DND-41 (cell line): Measurements from ENCODE around the gene FAM43A.

Experiments
- ATAC-seq: fragments of 200-7000 bp; cut with Tn5 transposase; 3 replicates; pipeline ENCODE4 v1.9.1; 2021; ENCODE audit warnings: low read depth; ENCODE audit not compliant: insufficient read depth
- DNase-seq: peaks from one replicate; pipeline ENCODE4 v3.0.0-alpha.2; 2020
- H2AFZ ChIP-seq: 2 replicates; pipeline ENCODE4 v1.6.0; 2012; ENCODE audit warnings: low read depth, low read length
- H3K27ac ChIP-seq: 2 replicates; pipeline ENCODE4 v1.5.1; 2012; ENCODE audit warnings: low read length, inconsistent platforms
- H3K27me3 ChIP-seq: fragments of 200-600 bp; sonication (generic); 2 replicates; pipeline ENCODE4 v1.6.0; 2012; ENCODE audit warnings: low read length, mild to moderate bottlenecking, inconsistent platforms; ENCODE audit not compliant: insufficient read depth, poor library complexity
- H3K36me3 ChIP-seq: 2 replicates; pipeline ENCODE4 v1.5.1; 2012; ENCODE audit warnings: low read length, inconsistent platforms; ENCODE audit not compliant: insufficient read depth
- H3K4me1 ChIP-seq: 2 replicates; pipeline ENCODE4 v1.5.1; 2012; ENCODE audit warnings: mild to moderate bottlenecking, low read length; ENCODE audit not compliant: insufficient read depth
- H3K4me2 ChIP-seq: 2 replicates; pipeline ENCODE4 v1.6.0; 2012; ENCODE audit warnings: mild to moderate bottlenecking, moderate library complexity, low read length, inconsistent platforms; ENCODE audit not compliant: insufficient read depth
- H3K4me3 ChIP-seq, 2 experiments: fragments of 200-600 bp in 1 of 2; shearing (Covaris generic) in 1 of 2; 2 replicates each; pipeline ENCODE4 v1.5.1; 2012 to 2016; ENCODE audit warnings: inconsistent platforms in 2 of 2, low read length in 2 of 2, mild to moderate bottlenecking in 2 of 2, low read depth in 1 of 2, moderate library complexity in 1 of 2
- H3K79me2 ChIP-seq: 2 replicates; pipeline ENCODE4 v1.6.0; 2012; ENCODE audit warnings: low read length, inconsistent platforms; ENCODE audit not compliant: insufficient read depth
- H3K9ac ChIP-seq: 2 replicates; pipeline ENCODE4 v1.6.0; 2012; ENCODE audit warnings: low read depth, mild to moderate bottlenecking, inconsistent platforms, low read length, moderate library complexity
- H3K9me3 ChIP-seq: 2 replicates; pipeline ENCODE4 v1.5.1; 2012; ENCODE audit warnings: low read length, moderate library complexity, mild to moderate bottlenecking, inconsistent platforms; ENCODE audit not compliant: insufficient read depth, severe bottlenecking
- H4K20me1 ChIP-seq: 2 replicates; pipeline ENCODE4 v1.6.0; 2012; ENCODE audit warnings: low read length; ENCODE audit not compliant: insufficient read depth
- EZH2 ChIP-seq: IDR thresholded peaks from 3 replicates; pipeline ENCODE4 v1.6.1; 2012; ENCODE audit warnings: borderline replicate concordance, low read depth, mild to moderate bottlenecking, moderate library complexity, low read length, inconsistent platforms; ENCODE audit not compliant: severe bottlenecking
- TF ChIP-seq, protein P1 (sequence below): IDR thresholded peaks from 2 replicates; pipeline ENCODE4 v1.5.1; 2012; ENCODE audit warnings: borderline replicate concordance, low read length, moderate library complexity, mild to moderate bottlenecking; ENCODE audit not compliant: poor library complexity, severe bottlenecking; ENCODE audit errors: extremely low read depth

FAM43A gene, protein sequence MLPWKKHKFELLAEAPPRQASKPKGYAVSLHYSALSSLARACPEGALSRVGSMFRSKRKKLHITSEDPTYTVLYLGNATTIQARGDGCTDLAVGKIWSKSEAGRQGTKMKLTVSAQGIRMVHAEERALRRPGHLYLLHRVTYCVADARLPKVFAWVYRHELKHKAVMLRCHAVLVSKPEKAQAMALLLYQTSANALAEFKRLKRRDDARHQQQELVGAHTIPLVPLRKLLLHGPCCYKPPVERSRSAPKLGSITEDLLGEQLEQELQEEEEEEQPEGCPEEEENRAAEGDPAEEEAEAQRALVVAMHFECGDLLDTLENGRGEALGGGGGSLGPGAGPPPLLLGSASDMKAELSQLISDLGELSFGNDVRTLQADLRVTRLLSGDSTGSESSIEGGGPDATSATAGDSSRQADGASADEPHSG

DNA sequence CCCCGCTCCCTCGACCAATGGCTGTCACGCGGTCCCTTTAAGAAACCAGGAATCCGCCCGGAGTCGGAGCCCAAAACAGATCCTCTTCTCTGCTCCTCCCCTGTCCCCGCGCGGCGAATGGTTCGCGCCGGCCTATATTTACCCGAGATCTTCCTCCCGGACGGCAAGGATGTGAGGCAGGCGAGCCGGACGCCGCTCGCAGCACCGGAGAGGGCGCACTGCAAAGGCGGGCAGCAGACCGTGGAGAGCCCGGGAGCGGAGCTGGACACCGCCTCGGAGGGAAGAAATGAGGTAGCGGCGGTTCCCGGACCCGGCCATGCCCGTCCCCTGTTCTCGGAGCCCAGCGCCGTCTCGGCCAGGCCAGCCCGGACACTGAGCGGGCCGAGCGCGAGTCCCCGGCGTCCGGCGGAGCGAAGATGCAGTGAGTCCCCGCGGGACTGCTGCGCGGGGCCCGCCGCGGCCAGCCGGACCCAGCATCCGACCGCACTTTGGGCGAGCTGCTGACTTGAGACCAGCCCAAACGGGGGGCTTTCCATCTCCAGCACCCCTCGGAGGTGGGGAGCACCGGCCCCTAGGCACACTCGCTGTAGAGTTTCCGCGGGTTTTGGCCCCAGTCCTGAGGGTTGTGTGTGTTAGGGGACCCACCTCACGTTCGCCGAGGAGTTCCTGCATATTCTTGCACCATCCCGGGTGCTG, at the start of gene FAM43A:
FAM43A (plus strand) TSS at position 166 of the 696 bp plus-strand sequence. CDS start 944 bp downstream, outside the sequence.
- Histone ChIP-seq H3K79me2 (no peaks in the 10 kb centered on the region), H3K27me3 (no peaks in the 10 kb centered on the region), H3K27ac (no peak within 1 kb of the TSS), H3K4me3 (no peak within 1 kb of the TSS), H3K4me2 (no peak within 1 kb of the TSS), H4K20me1 (no peaks in the 10 kb centered on the region), H3K36me3 (no peaks in the 10 kb centered on the region), H3K9me3 (no peaks in the 10 kb centered on the region), H3K4me1 (peaks cover 12% of the 10 kb centered on the region), H2AFZ (no peak within 1 kb of the TSS), H3K9ac (no peak within 1 kb of the TSS)
- no peak for DNase-seq
- no peak for ATAC-seq
- TF ChIP-seq, protein P1, sequence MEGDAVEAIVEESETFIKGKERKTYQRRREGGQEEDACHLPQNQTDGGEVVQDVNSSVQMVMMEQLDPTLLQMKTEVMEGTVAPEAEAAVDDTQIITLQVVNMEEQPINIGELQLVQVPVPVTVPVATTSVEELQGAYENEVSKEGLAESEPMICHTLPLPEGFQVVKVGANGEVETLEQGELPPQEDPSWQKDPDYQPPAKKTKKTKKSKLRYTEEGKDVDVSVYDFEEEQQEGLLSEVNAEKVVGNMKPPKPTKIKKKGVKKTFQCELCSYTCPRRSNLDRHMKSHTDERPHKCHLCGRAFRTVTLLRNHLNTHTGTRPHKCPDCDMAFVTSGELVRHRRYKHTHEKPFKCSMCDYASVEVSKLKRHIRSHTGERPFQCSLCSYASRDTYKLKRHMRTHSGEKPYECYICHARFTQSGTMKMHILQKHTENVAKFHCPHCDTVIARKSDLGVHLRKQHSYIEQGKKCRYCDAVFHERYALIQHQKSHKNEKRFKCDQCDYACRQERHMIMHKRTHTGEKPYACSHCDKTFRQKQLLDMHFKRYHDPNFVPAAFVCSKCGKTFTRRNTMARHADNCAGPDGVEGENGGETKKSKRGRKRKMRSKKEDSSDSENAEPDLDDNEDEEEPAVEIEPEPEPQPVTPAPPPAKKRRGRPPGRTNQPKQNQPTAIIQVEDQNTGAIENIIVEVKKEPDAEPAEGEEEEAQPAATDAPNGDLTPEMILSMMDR = no peak
- no peak for TF ChIP-seq EZH2

DNA sequence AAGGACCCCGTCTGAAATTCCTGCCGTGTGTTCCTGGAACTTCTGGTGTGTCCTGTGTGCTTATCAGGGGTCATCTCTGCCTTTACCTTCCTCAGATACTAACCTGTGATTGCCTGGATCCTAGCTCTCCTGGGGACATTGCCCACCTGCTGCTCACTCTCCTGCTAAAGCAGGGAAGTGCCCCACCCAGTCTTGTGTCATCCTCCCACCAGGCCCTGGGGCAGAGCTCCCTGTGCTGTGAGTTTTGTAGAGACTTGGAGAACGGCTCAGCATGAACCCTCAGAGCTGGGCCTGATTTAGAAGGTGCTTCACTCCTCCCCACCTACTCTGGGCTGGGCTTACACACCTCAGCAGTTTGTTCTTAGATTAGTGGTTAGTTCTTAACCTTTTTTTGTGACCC, 48.6 kb upstream of the FAM43A start:
- DNase-seq = no peak
- Histone ChIP-seq H4K20me1 (no peaks in the 10 kb centered on the region), H3K4me1 (peaks cover 12% of the 10 kb centered on the region), H3K9ac (no peak overlapping the region), H3K36me3 (peaks cover 35% of the 10 kb centered on the region), H3K79me2 (peaks cover 7% of the 10 kb centered on the region), H3K9me3 (no peaks in the 10 kb centered on the region), H2AFZ (no peak overlapping the region), H3K4me3 (no peak overlapping the region), H3K27me3 (no peaks in the 10 kb centered on the region), H3K4me2 (no peak overlapping the region), H3K27ac (no peak overlapping the region)
- TF ChIP-seq, protein P1 = no peak
- no peak for TF ChIP-seq EZH2
- ATAC-seq = no peak

DNA sequence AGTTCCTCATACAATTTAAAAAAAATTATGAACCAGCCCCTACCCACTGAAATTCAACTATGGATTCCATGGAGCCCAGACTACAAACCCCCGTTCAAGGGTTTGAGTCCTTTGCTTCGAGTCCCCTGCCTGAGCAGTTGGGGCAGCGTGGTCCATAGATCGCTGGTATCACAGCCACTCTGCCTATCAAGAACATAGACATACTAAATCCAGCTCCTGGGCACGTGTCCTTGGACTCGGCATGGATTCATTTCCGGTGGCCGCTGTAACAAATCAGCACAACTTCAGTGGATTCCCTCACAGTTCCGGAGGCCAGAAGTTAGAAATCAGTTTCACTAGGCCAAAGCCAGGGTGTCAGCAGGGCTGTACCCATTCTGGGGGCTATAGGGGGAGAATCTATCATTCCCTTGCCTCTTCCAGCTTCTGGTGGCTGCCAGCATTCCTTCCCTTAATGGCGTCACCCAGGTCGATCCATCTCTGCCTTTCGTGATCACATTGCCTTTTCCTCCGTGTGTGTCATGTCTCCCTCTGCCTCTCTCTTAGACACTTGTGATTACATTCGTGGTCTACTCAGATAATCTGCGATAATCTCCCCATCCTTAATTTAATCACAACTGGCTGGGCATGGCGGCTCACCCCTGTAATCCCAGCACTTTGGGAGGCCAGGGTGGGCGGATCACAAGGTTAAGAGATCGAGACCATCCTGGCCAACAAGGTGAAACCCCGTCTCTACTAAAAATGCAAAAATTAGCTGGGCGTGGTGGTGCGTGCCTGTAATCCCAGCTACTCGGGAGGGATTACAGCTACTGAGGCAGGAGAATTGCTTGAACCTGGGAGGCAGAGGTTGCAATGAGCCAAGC, 47.9 kb upstream of the FAM43A start:
- DNase-seq (no peak), ATAC-seq (no peak)
- Histone ChIP-seq H3K9me3 (no peaks in the 10 kb centered on the region), H3K9ac (no peak overlapping the region), H4K20me1 (no peaks in the 10 kb centered on the region), H3K27me3 (no peaks in the 10 kb centered on the region), H2AFZ (no peak overlapping the region), H3K4me2 (no peak overlapping the region), H3K36me3 (peaks cover 36% of the 10 kb centered on the region), H3K79me2 (peaks cover under 1% of the 10 kb centered on the region; the same call in 1 of the 2 replicates), H3K4me3 (no peak overlapping the region), H3K4me1 (peaks cover 5% of the 10 kb centered on the region), H3K27ac (no peak overlapping the region)
- TF ChIP-seq, protein P1 = no peak
- TF ChIP-seq EZH2 = no peak
